Measurements from ENCODE around the gene MZT2A. TPM values are rescaled to one million over a fixed set of nuclear protein-coding genes. Genes with fewer than 3 reads are reported as not detected.
"Not testable (repeated sequence)": the region's sequence is repeated elsewhere in the genome, so short reads cannot be mapped to it uniquely, and the experiment has no call there.

The MZT2A gene
- total RNA-seq, 3 donors from 2014 or later = 47.5 to 75.3 (median 60.4) TPM

DNA sequence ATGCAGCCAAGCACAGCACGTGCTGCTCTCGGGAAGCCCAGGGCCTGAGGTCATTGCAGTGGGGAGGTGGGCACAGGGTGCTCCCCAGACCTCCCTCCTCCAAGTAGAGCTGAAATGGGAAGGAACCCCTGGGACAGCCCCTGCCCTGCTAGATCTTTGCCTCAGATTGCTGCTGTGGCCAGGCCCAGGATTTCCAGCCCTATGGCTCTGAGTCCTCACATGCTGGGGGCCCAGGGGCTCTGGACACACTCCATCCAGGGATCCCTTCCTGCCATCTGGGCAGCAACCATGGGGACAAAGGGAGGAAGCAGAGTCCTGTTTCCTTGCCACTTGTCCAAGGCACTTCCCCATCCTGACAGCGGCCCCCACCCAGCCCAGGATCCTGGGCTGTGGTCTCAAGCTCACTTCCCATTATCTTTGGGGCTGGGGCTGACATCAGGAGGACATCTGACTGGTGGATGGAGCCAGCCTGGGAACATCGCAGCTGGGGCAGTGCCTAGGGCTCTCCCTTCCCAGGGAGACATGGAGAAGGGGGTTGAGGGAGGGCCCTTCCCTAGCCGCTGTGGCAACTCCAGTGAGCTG is 37.8 kb upstream of the MZT2A start:
- H3K36me3 ChIP-seq (ENCODE audit: low read depth); H3K4me1 ChIP-seq (ENCODE audit: low read depth); ATAC-seq; H3K4me3 ChIP-seq; DNase-seq; H3K9me3 ChIP-seq; intact Hi-C loops (cut with DNase I, micrococcal nuclease): not testable (repeated sequence)

DNA sequence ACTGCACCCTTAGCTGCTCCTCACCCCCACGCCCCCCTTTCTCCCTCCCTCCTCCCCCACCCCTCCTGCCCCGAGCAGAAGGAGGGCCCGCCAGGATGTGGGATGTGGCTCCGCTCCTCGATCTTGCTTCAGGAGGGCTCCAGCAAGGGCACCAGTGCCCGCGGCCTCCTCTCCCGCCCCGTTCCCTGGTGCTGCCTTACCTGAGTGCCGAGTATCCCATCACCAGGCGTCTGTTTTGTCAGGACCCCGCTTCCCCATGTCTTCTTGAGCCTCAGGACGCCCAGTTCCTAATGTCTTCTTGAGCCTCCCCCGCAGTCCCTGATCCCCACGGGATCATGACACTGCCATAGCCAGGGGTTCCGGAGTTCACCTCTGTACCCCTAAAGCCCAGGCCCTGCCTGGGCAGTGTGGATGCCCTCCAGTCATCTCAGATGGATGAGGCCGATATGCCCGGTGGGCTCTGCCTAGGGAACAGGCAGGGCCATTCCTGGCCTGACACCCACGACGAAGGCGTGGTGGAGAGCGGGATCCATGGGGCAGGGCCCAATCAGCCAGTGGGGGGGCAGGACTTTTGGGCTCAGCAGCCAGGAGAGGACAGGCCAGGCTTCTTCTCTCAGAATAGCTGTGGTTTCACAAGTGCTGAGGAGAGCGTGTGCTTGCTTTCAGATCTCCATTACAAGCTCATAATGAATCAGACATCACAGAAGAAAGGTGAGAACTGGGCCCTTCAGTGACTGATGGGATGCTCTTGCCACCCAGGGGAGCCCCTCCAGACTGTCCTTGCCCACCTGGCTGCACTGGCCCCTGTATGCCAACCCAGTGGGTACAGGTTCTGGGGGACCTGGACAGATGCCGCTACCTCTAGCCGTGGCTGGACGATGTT is 37.0 kb upstream of the MZT2A start:
- H3K9me3 ChIP-seq; intact Hi-C loops (cut with DNase I, micrococcal nuclease); ATAC-seq; DNase-seq; H3K4me3 ChIP-seq; H3K36me3 ChIP-seq (ENCODE audit: low read depth); H3K4me1 ChIP-seq (ENCODE audit: low read depth): not testable (repeated sequence)

- H3K4me3 ChIP-seq; H3K4me1 ChIP-seq (ENCODE audit: low read depth); H3K36me3 ChIP-seq (ENCODE audit: low read depth); intact Hi-C loops (cut with DNase I, micrococcal nuclease); H3K9me3 ChIP-seq: not testable (repeated sequence)
- DNase-seq (peak; percentile 86 to 88 (median 88)), ATAC-seq (peak; percentile 96)
These were observed 35.2 kb upstream of the MZT2A start, which contains the start of gene CCDC74A for GRCh38 chr2:131527131-131528001. TSS of gene CCDC74A (plus strand) at chr2:131527888. CDS start at chr2:131527971, 83 bp downstream.

DNA sequence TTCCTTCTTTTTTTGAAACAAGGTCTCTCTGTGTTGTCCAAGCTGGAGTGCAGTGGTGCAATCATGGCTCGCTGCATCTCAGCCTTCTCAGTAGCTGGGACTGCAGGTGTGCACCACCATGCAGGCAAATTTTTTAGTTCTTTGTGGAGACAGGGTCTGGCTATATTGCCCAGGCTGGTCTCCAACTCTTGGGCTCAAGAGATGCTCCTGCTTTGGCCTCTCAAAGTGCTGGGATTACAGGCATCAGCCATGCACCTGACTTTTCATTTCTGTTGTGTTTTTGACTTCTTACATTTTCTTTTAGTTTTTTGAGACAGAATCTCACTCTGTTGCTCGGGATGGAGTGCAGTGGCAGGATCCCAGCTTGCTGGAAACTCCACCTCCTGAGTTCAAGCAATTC is 33.1 kb upstream of the MZT2A start:
- not testable (repeated sequence) for H3K9me3 ChIP-seq; DNase-seq; H3K4me1 ChIP-seq (ENCODE audit: low read depth)

DNA sequence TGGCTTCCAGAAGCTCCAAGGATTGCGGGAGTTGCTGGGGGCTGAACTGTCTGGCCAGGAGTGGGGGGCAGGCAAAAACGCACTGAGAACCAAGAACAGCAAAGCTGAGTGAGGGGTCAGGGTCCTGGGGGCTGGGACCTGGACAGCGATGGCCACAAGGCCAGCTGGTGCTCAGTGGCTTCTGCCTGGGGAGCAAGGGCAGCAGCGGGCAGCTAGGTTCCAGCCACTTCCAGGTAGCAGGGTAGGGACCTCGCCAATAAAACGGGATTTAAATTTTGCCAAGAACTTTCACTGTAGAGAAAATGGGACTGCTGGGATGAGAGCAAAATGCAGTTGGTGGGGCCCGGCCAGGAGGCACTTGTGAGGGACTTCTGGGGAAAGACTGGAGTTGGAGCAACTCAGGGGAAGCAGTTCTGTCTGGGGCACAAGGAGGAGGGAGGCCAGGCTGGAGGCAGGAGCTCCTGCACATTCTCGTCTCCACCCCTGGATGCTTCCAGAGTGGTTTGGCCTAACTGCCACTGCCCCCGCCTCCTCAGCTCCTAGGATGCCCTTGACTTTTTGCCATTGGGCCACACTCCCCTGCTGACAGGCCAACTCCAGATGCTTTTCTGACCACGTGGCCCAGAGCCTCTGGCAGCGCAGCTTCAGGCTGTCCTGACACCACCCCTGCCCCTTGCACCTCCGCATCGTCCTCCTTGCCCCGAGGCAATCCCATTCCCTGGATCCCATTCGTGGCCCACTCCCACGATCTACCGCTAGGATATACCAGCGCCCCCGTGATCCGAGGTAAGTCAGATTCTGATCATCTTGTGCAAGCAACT is 30.0 kb upstream of the MZT2A start:
- intact Hi-C loops (cut with DNase I, micrococcal nuclease) = no loop called here
- no peak overlapping the region for H3K4me3 ChIP-seq
- TF ChIP-seq CTCF (IDR thresholded peaks at IDR 0.05) = no peak
- no peak for DNase-seq
- no peaks in the 10 kb centered on the region for H3K36me3 ChIP-seq (ENCODE audit: low read depth)
- peaks cover 1% of the 10 kb centered on the region for H3K4me1 ChIP-seq (ENCODE audit: low read depth)
- ATAC-seq = no peak
- no peaks in the 10 kb centered on the region for H3K9me3 ChIP-seq

More for the DNA sequence above, 33.1 kb upstream of the MZT2A start:
- H3K36me3 ChIP-seq (ENCODE audit: low read depth); intact Hi-C loops (cut with DNase I, micrococcal nuclease); ATAC-seq; H3K4me3 ChIP-seq: not testable (repeated sequence)

GRCh38 chr2:131521524-131521923 is 29.3 kb upstream of the MZT2A start:
- H3K4me3 ChIP-seq; ATAC-seq; H3K36me3 ChIP-seq (ENCODE audit: low read depth); DNase-seq; H3K4me1 ChIP-seq (ENCODE audit: low read depth); intact Hi-C loops (cut with DNase I, micrococcal nuclease); H3K9me3 ChIP-seq: not testable (repeated sequence)

DNA sequence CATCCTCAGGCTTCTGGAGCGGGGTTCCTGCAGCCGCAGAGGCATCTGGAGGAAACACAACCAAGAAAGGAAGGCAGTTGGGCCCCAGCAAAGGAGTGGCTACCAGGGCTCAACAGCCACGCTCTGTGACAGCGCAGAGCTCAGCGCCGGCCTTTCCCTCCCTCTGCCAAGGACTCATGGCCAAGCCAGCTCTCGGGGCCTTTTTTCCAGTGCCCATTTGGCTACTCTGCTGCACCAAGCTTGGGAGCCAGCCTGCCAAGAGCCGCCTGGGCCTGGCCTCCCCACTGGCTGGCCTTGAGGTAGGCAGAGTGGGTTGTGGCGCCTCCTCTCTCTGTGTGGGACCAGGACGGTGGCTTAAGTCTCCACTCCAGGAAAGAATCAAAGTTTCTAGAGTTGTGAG is 28.3 kb upstream of the MZT2A start:
- no peak overlapping the region for H3K4me3 ChIP-seq
- DNase-seq (no peak), ATAC-seq (no peak)
- no peaks in the 10 kb centered on the region for H3K9me3 ChIP-seq
- H3K4me1 ChIP-seq (ENCODE audit: low read depth) = no peaks in the 10 kb centered on the region
- no peaks in the 10 kb centered on the region for H3K36me3 ChIP-seq (ENCODE audit: low read depth)
- no peak for TF ChIP-seq CTCF (IDR thresholded peaks at IDR 0.05)
- intact Hi-C loops (cut with DNase I, micrococcal nuclease) = no loop called here

GRCh38 chr2:131519871-131520470 is 27.8 kb upstream of the MZT2A start:
- DNase-seq; H3K4me1 ChIP-seq (ENCODE audit: low read depth); H3K4me3 ChIP-seq; intact Hi-C loops (cut with DNase I, micrococcal nuclease); H3K36me3 ChIP-seq (ENCODE audit: low read depth); ATAC-seq; H3K9me3 ChIP-seq: not testable (repeated sequence)

Measured in mucosa of descending colon (tissue), 3 donors.